Activated CD4-positive, alpha-beta T cell treated with anti-CD3 and anti-CD28 coated beads, Interleukin-2, amount 10 ng/mL, durations not matched to agents 7 days and 5 days (primary cell): ENCODE measurements around the gene NPLOC4. TPM values are rescaled to one million over a fixed set of nuclear protein-coding genes. Genes with fewer than 3 reads are reported as not detected.

ENCODE experiments used
- CTCF ChIA-PET: fragments of 350-600 bp; sonication (Branson Sonifier 250); formaldehyde crosslinking; loops from one replicate; lab custom pipeline; 2021; ENCODE audit warnings: antibody characterized with exemption; lab: Charles Lee
- POLR2A ChIA-PET: fragments of 350-600 bp; sonication (Branson Sonifier 250); formaldehyde crosslinking; loops from one replicate; lab custom pipeline; 2021; ENCODE audit warnings: antibody characterized with exemption; lab: Charles Lee
- DNase-seq: peaks from one replicate; pipeline ENCODE4 v3.0.0-alpha.2; 2020
- H3K27ac Mint-ChIP-seq: one replicate; pipeline ENCODE4 v1.8.0; 2021; ENCODE audit warnings: mild to moderate bottlenecking, moderate library complexity, mixed read lengths
- H3K27me3 Mint-ChIP-seq: one replicate; pipeline ENCODE4 v1.8.0; 2021; ENCODE audit warnings: mixed read lengths
- H3K36me3 Mint-ChIP-seq: one replicate; pipeline ENCODE4 v1.8.0; 2021; ENCODE audit warnings: low read depth, mixed read lengths
- H3K4me1 Mint-ChIP-seq: one replicate; pipeline ENCODE4 v1.8.0; 2021; ENCODE audit warnings: mixed read lengths
- H3K4me3 Mint-ChIP-seq: one replicate; pipeline ENCODE4 v1.8.0; 2021; ENCODE audit warnings: mild to moderate bottlenecking, moderate library complexity, mixed read lengths
- H3K9me3 Mint-ChIP-seq: one replicate; pipeline ENCODE4 v1.8.0; 2021; ENCODE audit warnings: mixed read lengths
- total RNA-seq, 2 experiments: library from RNA; stranded (reverse); gene quantifications; one replicate each; pipeline ENCODE4 v1.2.3, GENCODE V29; 2021

NPLOC4 gene
- total RNA-seq, 2 experiments from 2014 or later, result 91.3 to 98.2 TPM

- ChIA-PET CTCF (no interaction called here), POLR2A (no interaction called here)
- no peaks in the 10 kb centered on the region for H3K27me3 Mint-ChIP-seq
- H3K9me3 Mint-ChIP-seq, result no peaks in the 10 kb centered on the region
- peaks cover 8% of the 10 kb centered on the region for H3K4me1 Mint-ChIP-seq
- no peak overlapping the region for H3K4me3 Mint-ChIP-seq
- no peak overlapping the region for H3K27ac Mint-ChIP-seq
- peaks cover 11% of the 10 kb centered on the region for H3K36me3 Mint-ChIP-seq
- no peak for DNase-seq
Measured at GRCh38 chr17:81578038-81578441, 58.9 kb downstream of the NPLOC4 start.

- H3K9me3 Mint-ChIP-seq, result no peaks in the 10 kb centered on the region
- H3K27ac Mint-ChIP-seq, result peak overlapping the region; percentile 68
- ChIA-PET CTCF (interaction anchor here (1.3 kb wide), 1 partner anchor 20 kb away, joined by 5 read pairs; no protein-coding TSS in a partner anchor), POLR2A (no interaction called here)
- H3K36me3 Mint-ChIP-seq, result peaks cover 11% of the 10 kb centered on the region
- no peak overlapping the region for H3K4me3 Mint-ChIP-seq
- H3K4me1 Mint-ChIP-seq, result peaks cover 8% of the 10 kb centered on the region
- DNase-seq, result no peak
- H3K27me3 Mint-ChIP-seq, result no peaks in the 10 kb centered on the region
Measured at GRCh38 chr17:81577278-81578000, 59.5 kb downstream of the NPLOC4 start.

DNA sequence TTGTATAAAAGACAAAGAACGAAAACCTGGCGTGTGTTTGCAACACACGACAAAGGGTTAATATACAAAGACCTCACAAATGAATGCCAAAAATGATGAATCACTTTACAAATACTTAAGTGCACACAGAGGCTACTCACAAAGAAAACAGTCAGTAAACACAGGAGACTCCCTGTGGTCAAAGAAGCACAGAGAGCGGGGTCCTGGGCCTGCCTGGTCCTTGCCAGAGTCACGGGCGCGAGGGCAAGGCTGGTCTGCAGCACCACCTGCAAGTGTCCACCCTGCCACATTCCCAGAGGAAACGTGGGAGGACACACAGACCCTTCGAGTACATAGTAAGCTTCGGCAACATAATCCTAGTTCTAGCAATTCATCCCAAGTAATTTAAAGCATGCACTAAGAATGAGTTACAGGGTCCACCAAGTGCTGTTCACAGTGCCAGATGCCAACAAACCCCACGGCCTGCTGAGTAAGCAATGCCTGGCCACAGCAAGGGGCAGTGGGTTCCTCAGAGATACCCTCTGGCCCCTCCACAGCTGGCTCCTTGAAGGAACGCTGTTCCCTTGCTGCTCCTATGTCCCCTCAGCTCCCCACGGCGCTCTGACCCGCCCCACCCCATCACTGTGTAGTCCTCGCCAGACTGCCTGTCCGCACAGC lies 60.2 kb downstream of the NPLOC4 start:
- Mint-ChIP-seq H3K4me3 (no peak overlapping the region), H3K4me1 (peaks cover 8% of the 10 kb centered on the region), H3K9me3 (no peaks in the 10 kb centered on the region), H3K36me3 (peaks cover 12% of the 10 kb centered on the region), H3K27me3 (no peaks in the 10 kb centered on the region), H3K27ac (no peak overlapping the region)
- ChIA-PET POLR2A (no interaction called here), CTCF (interaction anchor here (1.3 kb wide), 1 partner anchor 21 kb away, joined by 5 read pairs; no protein-coding TSS in a partner anchor)
- no peak for DNase-seq

DNA sequence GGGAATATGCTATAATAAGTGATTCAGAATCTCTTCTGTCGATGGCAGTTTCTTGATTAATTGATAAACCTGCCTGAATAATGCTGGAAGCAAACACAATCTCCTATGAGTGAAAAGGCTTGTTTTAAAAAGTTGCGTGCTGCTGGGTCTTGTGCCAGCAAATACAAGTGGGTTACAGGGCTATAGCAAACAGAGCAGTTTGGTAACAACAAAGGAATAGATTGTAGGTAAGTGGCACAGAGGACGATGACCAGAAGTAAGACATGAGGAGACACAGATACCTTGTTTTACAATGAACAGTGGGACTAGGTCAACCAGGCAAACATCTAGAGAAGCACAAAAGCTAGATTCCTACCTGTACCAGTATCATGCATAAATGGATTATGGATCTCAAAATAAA lies 61.1 kb downstream of the NPLOC4 start:
- Mint-ChIP-seq H3K36me3 (peaks cover 15% of the 10 kb centered on the region), H3K4me1 (peaks cover 8% of the 10 kb centered on the region), H3K27me3 (no peaks in the 10 kb centered on the region), H3K4me3 (no peak overlapping the region), H3K9me3 (no peaks in the 10 kb centered on the region), H3K27ac (no peak overlapping the region)
- POLR2A ChIA-PET, result no interaction called here
- CTCF ChIA-PET, result no interaction called here
- no peak for DNase-seq

GRCh38 chr17:81574643-81574956 lies 62.3 kb downstream of the NPLOC4 start:
- ChIA-PET POLR2A (no interaction called here), CTCF (interaction anchor here (0.8 kb wide), 1 partner anchor 22 kb away, joined by 3 read pairs; the partner anchor contains the start of gene FAAP100)
- H3K9me3 Mint-ChIP-seq, result no peaks in the 10 kb centered on the region
- H3K4me3 Mint-ChIP-seq, result no peak overlapping the region
- H3K36me3 Mint-ChIP-seq, result peaks cover 13% of the 10 kb centered on the region
- no peak for DNase-seq
- no peaks in the 10 kb centered on the region for H3K27me3 Mint-ChIP-seq
- H3K27ac Mint-ChIP-seq, result no peak overlapping the region
- peaks cover 3% of the 10 kb centered on the region for H3K4me1 Mint-ChIP-seq

- ChIA-PET POLR2A (no interaction called here), CTCF (interaction anchor here (0.8 to 1.7 kb wide), 2 partner anchors 22 to 86 kb away, joined by 3 read pairs; partner anchors contain the start of gene FAAP100)
- no peak overlapping the region for H3K4me3 Mint-ChIP-seq
- H3K9me3 Mint-ChIP-seq, result no peaks in the 10 kb centered on the region
- no peak for DNase-seq
- peak overlapping the region; percentile 20 for H3K27ac Mint-ChIP-seq
- H3K4me1 Mint-ChIP-seq, result no peaks in the 10 kb centered on the region
- H3K36me3 Mint-ChIP-seq, result peaks cover 11% of the 10 kb centered on the region
- no peaks in the 10 kb centered on the region for H3K27me3 Mint-ChIP-seq
Measured at GRCh38 chr17:81573794-81574642, 62.9 kb downstream of the NPLOC4 start.

- H3K4me1 Mint-ChIP-seq, result no peaks in the 10 kb centered on the region
- DNase-seq, result no peak
- CTCF ChIA-PET, result interaction anchor here (1.7 kb wide), 1 partner anchor 87 kb away, joined by 3 read pairs; no protein-coding TSS in a partner anchor
- H3K4me3 Mint-ChIP-seq, result no peak overlapping the region
- no peak overlapping the region for H3K27ac Mint-ChIP-seq
- H3K36me3 Mint-ChIP-seq, result peaks cover 21% of the 10 kb centered on the region
- H3K9me3 Mint-ChIP-seq, result no peaks in the 10 kb centered on the region
- POLR2A ChIA-PET, result no interaction called here
- H3K27me3 Mint-ChIP-seq, result no peaks in the 10 kb centered on the region
Measured at GRCh38 chr17:81572563-81573168, 64.2 kb downstream of the NPLOC4 start.

- Mint-ChIP-seq H3K27me3 (no peaks in the 10 kb centered on the region), H3K27ac (no peak overlapping the region), H3K4me1 (no peaks in the 10 kb centered on the region), H3K4me3 (no peak overlapping the region), H3K36me3 (peaks cover 22% of the 10 kb centered on the region), H3K9me3 (no peaks in the 10 kb centered on the region)
- POLR2A ChIA-PET, result no interaction called here
- CTCF ChIA-PET, result no interaction called here
- no peak for DNase-seq
Measured at GRCh38 chr17:81570964-81571363, 65.9 kb downstream of the NPLOC4 start.

DNA sequence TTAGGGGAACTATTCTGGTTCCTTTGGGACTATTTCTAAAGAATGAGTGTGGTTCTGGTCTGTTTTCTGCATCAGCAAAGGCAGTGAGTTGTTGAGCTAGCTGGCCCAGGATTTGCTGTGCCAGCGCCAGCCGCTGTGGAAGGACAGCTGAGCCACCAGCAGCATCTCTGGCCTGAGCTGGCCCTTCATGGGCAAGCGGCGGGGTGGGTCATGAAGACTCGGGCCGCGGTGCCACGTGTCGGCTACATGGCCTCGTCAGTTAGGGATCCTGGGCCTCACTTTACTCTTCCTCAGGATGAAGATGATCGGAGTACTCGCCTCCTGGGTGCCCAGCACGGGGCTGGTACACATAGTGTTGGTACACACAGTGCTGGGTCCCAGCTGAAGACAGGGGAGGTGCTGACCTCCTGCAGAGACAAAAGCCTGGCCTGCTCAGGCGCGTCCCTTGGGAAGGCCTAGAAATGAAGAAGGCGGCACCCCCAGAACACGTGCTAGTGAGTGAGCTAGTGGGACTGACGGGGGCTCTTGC lies 66.9 kb downstream of the NPLOC4 start:
- peaks cover 1% of the 10 kb centered on the region for H3K4me1 Mint-ChIP-seq
- DNase-seq, result no peak
- peaks cover 32% of the 10 kb centered on the region for H3K36me3 Mint-ChIP-seq
- no peak overlapping the region for H3K4me3 Mint-ChIP-seq
- no peak overlapping the region for H3K27ac Mint-ChIP-seq
- CTCF ChIA-PET, result interaction anchor here (0.6 kb wide), 1 partner anchor 69 kb away, joined by 3 read pairs; no protein-coding TSS in a partner anchor
- no peaks in the 10 kb centered on the region for H3K9me3 Mint-ChIP-seq
- no peaks in the 10 kb centered on the region for H3K27me3 Mint-ChIP-seq
- POLR2A ChIA-PET, result no interaction called here

DNA sequence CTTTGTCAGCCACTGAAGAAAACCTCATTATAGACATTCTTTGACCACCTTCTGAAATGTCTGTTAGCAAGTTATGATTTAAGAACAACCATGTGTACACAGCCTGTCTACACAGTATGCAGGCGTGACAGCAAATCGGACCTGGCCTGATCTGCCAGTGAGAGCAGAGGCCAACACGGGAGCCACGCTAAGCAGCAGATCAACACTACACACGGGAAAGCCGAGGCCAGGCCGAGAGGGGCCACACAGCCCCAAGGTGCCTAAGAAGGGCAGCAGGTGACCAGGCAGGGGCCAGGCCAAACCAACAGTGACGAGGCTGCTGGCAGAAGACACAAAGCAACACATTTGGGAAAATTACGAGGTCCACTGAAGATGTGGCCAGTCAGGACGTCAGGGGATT lies 68.5 kb downstream of the NPLOC4 start:
- no peaks in the 10 kb centered on the region for H3K27me3 Mint-ChIP-seq

GRCh38 chr17:81567191-81567590 lies 69.7 kb downstream of the NPLOC4 start:
- H3K36me3 Mint-ChIP-seq, result peaks cover 42% of the 10 kb centered on the region
- POLR2A ChIA-PET, result no interaction called here
- no peak overlapping the region for H3K27ac Mint-ChIP-seq
- H3K4me1 Mint-ChIP-seq, result peaks cover 8% of the 10 kb centered on the region
- H3K4me3 Mint-ChIP-seq, result no peak overlapping the region
- H3K27me3 Mint-ChIP-seq, result no peaks in the 10 kb centered on the region
- CTCF ChIA-PET, result no interaction called here
- H3K9me3 Mint-ChIP-seq, result no peaks in the 10 kb centered on the region
- no peak for DNase-seq

More for the DNA sequence above, 68.5 kb downstream of the NPLOC4 start:
- peaks cover 8% of the 10 kb centered on the region for H3K4me1 Mint-ChIP-seq
- H3K27ac Mint-ChIP-seq, result peak overlapping the region; percentile 48
- DNase-seq, result no peak
- no peak overlapping the region for H3K4me3 Mint-ChIP-seq
- no peaks in the 10 kb centered on the region for H3K9me3 Mint-ChIP-seq
- POLR2A ChIA-PET, result no interaction called here
- CTCF ChIA-PET, result interaction anchor here (0.5 to 1.1 kb wide), 3 partner anchors 30 to 1173 kb away, joined by 3 read pairs; no protein-coding TSS in a partner anchor
- peaks cover 37% of the 10 kb centered on the region for H3K36me3 Mint-ChIP-seq

DNA sequence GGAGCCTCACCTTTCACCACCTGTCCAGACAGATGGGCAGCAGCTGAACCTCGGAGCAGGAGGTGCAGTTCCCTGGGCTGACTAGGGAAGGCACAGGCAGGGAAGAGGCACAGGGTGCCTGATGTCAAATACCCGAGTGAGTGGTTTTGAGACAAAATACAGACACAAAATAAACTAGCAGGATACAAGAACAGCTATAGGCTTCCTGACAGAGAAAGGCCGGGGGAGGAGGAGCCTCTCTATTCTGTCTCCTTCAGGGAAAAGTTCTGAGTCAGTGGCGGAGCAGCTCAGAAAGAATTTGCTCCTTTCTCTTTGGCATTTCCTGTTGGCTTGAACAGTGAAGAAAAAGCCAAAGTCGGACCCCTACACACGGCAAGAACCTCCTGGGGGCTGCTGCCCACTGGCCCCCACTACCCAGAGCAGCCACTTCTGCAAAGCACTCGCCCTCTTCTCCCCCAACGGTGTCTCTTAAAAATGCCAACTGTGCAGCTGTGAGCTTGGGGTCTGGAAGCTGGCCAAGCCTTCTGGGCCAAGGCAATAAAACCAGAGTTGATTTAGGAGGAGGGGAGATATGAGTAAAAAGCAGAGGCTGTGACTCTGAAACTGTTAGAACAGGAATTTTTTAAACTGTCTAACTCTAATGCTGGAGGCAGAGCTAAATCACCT lies 70.3 kb downstream of the NPLOC4 start:
- no peak overlapping the region for H3K4me3 Mint-ChIP-seq
- H3K9me3 Mint-ChIP-seq, result no peaks in the 10 kb centered on the region
- H3K36me3 Mint-ChIP-seq, result peaks cover 39% of the 10 kb centered on the region
- no peaks in the 10 kb centered on the region for H3K27me3 Mint-ChIP-seq
- ChIA-PET POLR2A (no interaction called here), CTCF (interaction anchor here (1.2 kb wide), 1 partner anchor 20 kb away, joined by 4 read pairs; no protein-coding TSS in a partner anchor)
- no peak for DNase-seq
- peak overlapping the region; percentile 60 for H3K27ac Mint-ChIP-seq
- peaks cover 8% of the 10 kb centered on the region for H3K4me1 Mint-ChIP-seq
